Neutrophil (primary cell): ENCODE results near the gene G6PD.

ENCODE experiments used
- H3K27ac ChIP-seq: fragments of 200-600 bp; sonication (generic); 2 replicates; pipeline ENCODE4 v1.5.1; 2016; ENCODE audit warnings: mild to moderate bottlenecking, moderate library complexity
- H3K27me3 ChIP-seq: fragments of 200-600 bp; sonication (generic); 2 replicates; pipeline ENCODE4 v1.6.0; 2016; ENCODE audit warnings: mild to moderate bottlenecking
- H3K36me3 ChIP-seq: fragments of 200-600 bp; sonication (generic); 2 replicates; pipeline ENCODE4 v1.5.1; 2017
- H3K4me1 ChIP-seq, 2 experiments: fragments of 200-600 bp in 1 of 2; sonication (generic) in 1 of 2; 1 replicate in 1 of 2; 2 replicates in 1 of 2; pipeline versions ENCODE4 v1.5.1 to v1.6.1; 2013 to 2016; ENCODE audit warnings: low read depth in 1 of 2, low read length in 1 of 2, mild to moderate bottlenecking in 1 of 2, moderate library complexity in 1 of 2; ENCODE audit not compliant: control insufficient read depth in 1 of 2, insufficient read depth in 1 of 2
- H3K4me3 ChIP-seq, 2 experiments: fragments of 200-600 bp in 1 of 2; sonication (generic) in 1 of 2; 1 replicate in 1 of 2; 2 replicates in 1 of 2; pipeline ENCODE4 v1.5.1; 2013 to 2016; ENCODE audit warnings: low read depth in 1 of 2, low read length in 1 of 2, mild to moderate bottlenecking in 1 of 2, moderate library complexity in 1 of 2
- H3K9me3 ChIP-seq: fragments of 200-600 bp; sonication (generic); 2 replicates; pipeline ENCODE4 v1.5.1; 2016
- CTCF ChIP-seq: fragments of 200-600 bp; sonication (generic); IDR thresholded peaks from 2 replicates; pipeline ENCODE4 v1.5.1; 2016; ENCODE audit warnings: antibody characterized with exemption

Gene G6PD

DNA sequence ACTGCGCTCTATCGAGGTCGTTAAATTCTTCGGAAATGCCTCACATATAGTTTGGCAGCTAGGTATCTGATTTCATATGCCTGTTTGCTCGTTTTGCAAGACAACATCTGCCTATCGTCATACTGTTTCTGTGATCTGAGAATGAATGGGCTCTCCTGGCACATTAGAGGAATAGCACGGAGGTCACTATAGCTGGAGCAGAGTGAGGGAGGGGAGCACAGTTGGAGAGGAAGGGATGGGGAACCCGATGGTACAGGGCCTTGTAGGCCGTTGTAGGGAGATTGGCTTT is 1.3 kb upstream of the G6PD start:
- H3K4me3 ChIP-seq = peak overlapping the region; percentile 77 to 80
- H3K27ac ChIP-seq = peak overlapping the region; percentile 100
- no peaks in the 10 kb centered on the region for H3K27me3 ChIP-seq
- no peak for TF ChIP-seq CTCF
- no peaks in the 10 kb centered on the region for H3K9me3 ChIP-seq
- peaks cover 13% of the 10 kb centered on the region for H3K36me3 ChIP-seq
- peaks cover 38 to 65% of the 10 kb centered on the region in 2 experiments for H3K4me1 ChIP-seq

- peaks cover 13% of the 10 kb centered on the region for H3K36me3 ChIP-seq
- peak within 1 kb of the TSS; percentile 100 for H3K27ac ChIP-seq
- peaks cover 38 to 68% of the 10 kb centered on the region in 2 experiments for H3K4me1 ChIP-seq
- no peak for TF ChIP-seq CTCF
- no peaks in the 10 kb centered on the region for H3K27me3 ChIP-seq
- H3K9me3 ChIP-seq = no peaks in the 10 kb centered on the region
- H3K4me3 ChIP-seq = peak within 1 kb of the TSS; percentile 77 to 80
Observed at GRCh38 chrX:154547245-154548027, 790 bp upstream of the G6PD start, which contains the start of gene IKBKG. Gene IKBKG, plus strand, starts transcription at chrX:154547620. Its CDS starts 4,383 bp downstream, at chrX:154552003.

DNA sequence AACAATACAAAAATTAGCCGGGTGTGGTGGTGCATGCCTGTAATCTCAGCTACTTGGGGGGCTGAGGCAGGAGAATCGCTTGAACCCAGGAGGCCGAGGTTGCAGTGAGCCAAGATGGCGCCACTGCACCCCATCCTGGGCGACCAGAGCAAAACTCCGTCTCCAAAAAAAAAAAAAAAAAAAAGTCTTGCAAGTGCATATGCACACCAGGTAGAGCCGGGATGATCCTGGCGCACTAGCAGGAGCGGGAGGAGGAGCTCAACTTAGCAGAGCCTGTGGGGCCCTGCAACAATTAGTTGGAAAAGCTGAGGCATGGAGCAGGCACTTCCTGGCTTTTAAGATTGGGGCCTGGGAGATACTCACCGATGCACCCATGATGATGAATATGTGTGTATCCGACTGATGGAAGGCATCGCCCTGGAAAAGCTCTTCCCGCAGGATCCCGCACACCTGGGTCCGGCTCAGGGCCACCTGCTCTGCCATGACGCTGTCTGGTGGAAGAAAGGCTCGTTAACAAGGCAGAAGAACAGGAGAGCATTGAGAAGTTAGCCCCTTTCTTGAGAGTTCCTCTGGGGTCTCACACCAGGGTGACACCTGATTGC is 872 bp downstream of the G6PD start:
- H3K4me1 ChIP-seq = peaks cover 42 to 74% of the 10 kb centered on the region in 2 experiments
- peak overlapping the region; percentile 77 to 80 for H3K4me3 ChIP-seq
- H3K27me3 ChIP-seq = no peaks in the 10 kb centered on the region
- H3K27ac ChIP-seq = peak overlapping the region; percentile 100
- TF ChIP-seq CTCF = no peak
- H3K9me3 ChIP-seq = no peaks in the 10 kb centered on the region
- H3K36me3 ChIP-seq = peaks cover 13% of the 10 kb centered on the region

DNA sequence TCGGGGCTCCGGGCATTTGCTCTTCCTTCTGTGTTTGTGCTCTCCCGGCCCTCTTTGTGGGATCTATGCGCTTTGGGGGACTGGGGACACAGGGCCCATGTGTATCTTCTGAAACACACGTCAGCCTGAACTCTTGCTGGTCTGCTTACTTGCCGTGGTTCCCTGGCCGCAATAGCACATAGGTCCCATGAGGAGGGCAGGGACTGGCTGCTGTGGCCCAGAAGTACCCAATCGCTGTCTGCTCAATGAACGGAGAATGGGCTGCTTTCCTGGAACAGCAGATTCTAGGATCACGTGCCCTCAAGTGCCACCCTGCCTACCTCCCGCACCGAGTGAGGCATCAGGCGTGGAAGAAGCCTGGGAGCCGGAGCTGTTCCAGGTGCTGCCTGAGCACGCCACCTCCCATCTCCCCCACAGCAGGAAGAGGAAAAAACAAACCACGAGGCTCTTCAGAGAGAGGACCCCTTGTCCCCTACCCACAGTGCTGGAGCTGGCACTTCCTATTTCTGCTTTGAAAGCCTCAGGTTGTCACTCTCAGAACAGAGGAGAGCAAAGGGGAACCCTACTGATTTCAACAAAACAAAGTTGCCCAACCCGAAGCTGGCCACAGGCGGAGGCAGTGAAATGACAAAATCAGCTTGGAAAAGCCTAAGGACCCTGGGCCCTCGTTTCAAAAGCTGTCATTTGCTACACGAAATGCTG is 3.8 kb downstream of the G6PD start:
- Histone ChIP-seq H3K27ac (peak overlapping the region; percentile 100), H3K4me1 (peaks cover 53 to 85% of the 10 kb centered on the region in 2 experiments), H3K9me3 (no peaks in the 10 kb centered on the region), H3K4me3 (peak overlapping the region; percentile 77 to 80), H3K27me3 (no peaks in the 10 kb centered on the region), H3K36me3 (peaks cover 13% of the 10 kb centered on the region)
- TF ChIP-seq CTCF = peak; percentile 29

DNA sequence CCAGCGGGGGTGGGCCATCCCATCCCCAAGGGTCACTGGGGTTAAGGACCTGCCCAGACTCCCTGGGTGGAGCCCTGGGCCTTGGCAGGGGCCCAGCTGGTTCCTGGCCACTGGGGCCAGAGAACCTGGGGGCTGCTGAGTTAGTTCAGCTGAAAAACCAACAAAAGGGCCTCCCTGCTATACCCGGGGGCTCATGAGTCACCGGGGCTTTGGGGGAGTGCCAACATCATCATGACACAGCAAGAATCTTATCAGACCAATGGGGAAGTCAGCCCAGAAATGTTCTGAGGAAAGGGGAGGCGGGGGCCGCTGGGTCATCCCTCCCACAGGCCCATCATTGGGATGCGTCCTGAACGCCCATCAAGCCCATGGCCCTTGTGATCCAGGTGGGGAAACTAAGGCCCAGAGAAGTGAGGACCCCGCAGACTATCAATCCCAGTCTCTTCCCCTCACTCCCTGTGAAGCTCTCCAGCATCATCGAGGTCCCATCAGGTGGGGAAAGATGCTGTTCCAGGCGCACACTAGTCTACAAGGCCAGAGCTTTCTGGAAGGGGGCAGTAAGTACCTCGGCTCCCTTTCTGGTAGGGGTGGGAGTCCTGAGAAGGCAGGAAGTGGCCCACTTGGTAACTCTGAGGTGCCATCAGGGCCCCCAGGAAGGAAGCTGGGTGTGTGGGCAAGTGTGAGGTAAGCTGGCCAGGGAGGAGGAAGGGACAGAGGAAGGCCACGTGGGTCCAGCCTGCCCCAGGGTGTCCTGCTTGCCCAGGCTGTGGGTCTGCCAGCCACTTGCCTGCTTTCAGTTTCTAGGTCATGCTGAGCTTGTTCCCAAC is 4.5 kb downstream of the G6PD start:
- peak overlapping the region; percentile 100 for H3K27ac ChIP-seq
- H3K36me3 ChIP-seq = peaks cover 13% of the 10 kb centered on the region
- peak overlapping the region; percentile 77 to 80 for H3K4me3 ChIP-seq
- peaks cover 53 to 88% of the 10 kb centered on the region in 2 experiments for H3K4me1 ChIP-seq
- TF ChIP-seq CTCF = no peak
- no peaks in the 10 kb centered on the region for H3K9me3 ChIP-seq
- H3K27me3 ChIP-seq = no peaks in the 10 kb centered on the region
